Colonic mucosa (tissue), 4 donors: ENCODE data around the gene MAN2A2. TPM values are rescaled to one million over a fixed set of nuclear protein-coding genes. Genes with fewer than 3 reads are reported as not detected.
"Not testable (repeated sequence)": the region's sequence is repeated elsewhere in the genome, so short reads cannot be mapped to it uniquely, and the experiment has no call there.

Experiments
- DNase-seq: peaks from one replicate; pipeline ENCODE4 v3.0.0-alpha.2; 2020
- H3K27ac ChIP-seq: fragments of 200-600 bp; one replicate; pipeline ENCODE4 v1.8.0; 2021
- H3K27me3 ChIP-seq: fragments of 200-600 bp; one replicate; pipeline ENCODE4 v1.8.0; 2021
- H3K36me3 ChIP-seq: fragments of 200-600 bp; one replicate; pipeline ENCODE4 v1.8.0; 2021
- H3K4me1 ChIP-seq: fragments of 200-600 bp; one replicate; pipeline ENCODE4 v1.8.0; 2021; ENCODE audit warnings: mild to moderate bottlenecking
- H3K4me3 ChIP-seq: fragments of 200-600 bp; one replicate; pipeline ENCODE4 v1.8.0; 2021
- H3K9ac ChIP-seq, 2 donors: one replicate each; pipeline ENCODE4 v1.7.0; 2013; ENCODE audit warnings: control low read depth in 2 of 2, low read depth in 2 of 2, low read length in 2 of 2
- H3K9me3 ChIP-seq: fragments of 200-600 bp; one replicate; pipeline ENCODE4 v1.8.0; 2021
- CTCF ChIP-seq: fragments of 200-600 bp; IDR thresholded peaks from one replicate; pipeline ENCODE4 v1.8.0; 2022; ENCODE audit warnings: antibody characterized with exemption, mild to moderate bottlenecking
- intact Hi-C: fragments of 100-400 bp; cut with DNase I; formaldehyde crosslinking; loops from one replicate; pipeline ENCODE4 v1.14.1; 2022
- total RNA-seq, 2 donors: library from RNA; stranded (reverse); fragmentation: NEBNext Ultra II Directional in 1 of 2; extraction: Animal tissue kit (Norgen Biotek cat#: 25700) in 1 of 2; gene quantifications; one replicate each; pipeline ENCODE4 v1.2.1, GENCODE V29; 2021
- donor health status: healthy.
- donor health status: DM: no; HTN: no; CAD: no.
- donor health status: DM: no; HTN: no; CAD: no.

The MAN2A2 gene
- total RNA-seq, 2 donors from 2014 or later: 34.2 to 66.4 TPM

DNA sequence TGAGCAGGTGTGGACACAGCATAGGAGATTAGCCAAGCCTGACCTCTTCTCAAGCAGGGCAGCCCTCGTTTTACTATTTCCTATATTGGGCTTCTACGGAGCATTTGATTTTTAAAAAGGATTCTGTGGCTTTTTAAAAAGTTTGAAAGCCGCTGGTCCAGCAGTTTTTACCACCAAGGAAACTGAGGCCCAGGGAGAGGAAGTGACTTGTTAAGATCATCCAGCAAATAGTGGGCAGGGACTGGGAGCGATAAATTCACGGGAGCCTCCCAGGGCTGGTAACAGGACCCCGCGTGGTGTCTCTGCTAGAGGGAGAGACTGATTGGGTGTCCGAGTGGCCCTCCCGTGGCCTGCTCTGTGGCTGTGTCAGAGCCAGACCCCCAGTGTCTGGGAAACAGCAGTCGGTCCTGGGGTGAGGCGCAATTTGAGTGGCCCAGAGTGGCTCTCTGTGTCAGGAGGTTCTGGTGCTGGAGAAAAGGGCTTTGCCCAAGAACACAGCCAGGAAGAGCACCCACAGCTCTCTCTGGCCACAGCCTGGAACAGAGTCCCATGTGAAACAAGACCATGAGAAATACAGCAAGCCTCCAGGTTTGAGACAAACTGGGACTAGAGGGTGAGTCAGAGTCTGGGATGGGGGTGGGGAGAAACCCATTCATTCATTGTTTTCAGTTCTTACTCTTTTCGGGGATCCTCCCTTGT, 30.5 kb upstream of the MAN2A2 start:
- Histone ChIP-seq H3K27me3 (no peaks in the 10 kb centered on the region), H3K9ac (peak overlapping the region; percentile 85 to 93), H3K9me3 (no peaks in the 10 kb centered on the region), H3K36me3 (peaks cover 12% of the 10 kb centered on the region), H3K27ac (peak overlapping the region; percentile 88), H3K4me3 (peak overlapping the region; percentile 81), H3K4me1 (peaks cover 40% of the 10 kb centered on the region)
- intact Hi-C loops: no loop called here
- TF ChIP-seq CTCF: no peak
- peak; percentile 29 for DNase-seq

GRCh38 chr15:90873488-90873997, 29.6 kb upstream of the MAN2A2 start:
- DNase-seq: no peak
- H3K27ac ChIP-seq: no peak overlapping the region
- intact Hi-C loops: no loop called here
- peaks cover 40% of the 10 kb centered on the region for H3K4me1 ChIP-seq
- peak overlapping the region; percentile 81 for H3K4me3 ChIP-seq
- H3K9me3 ChIP-seq: no peaks in the 10 kb centered on the region
- H3K27me3 ChIP-seq: no peaks in the 10 kb centered on the region
- peaks cover 20% of the 10 kb centered on the region for H3K36me3 ChIP-seq
- no peak for TF ChIP-seq CTCF
- peak overlapping the region; percentile 53 to 85 for H3K9ac ChIP-seq

DNA sequence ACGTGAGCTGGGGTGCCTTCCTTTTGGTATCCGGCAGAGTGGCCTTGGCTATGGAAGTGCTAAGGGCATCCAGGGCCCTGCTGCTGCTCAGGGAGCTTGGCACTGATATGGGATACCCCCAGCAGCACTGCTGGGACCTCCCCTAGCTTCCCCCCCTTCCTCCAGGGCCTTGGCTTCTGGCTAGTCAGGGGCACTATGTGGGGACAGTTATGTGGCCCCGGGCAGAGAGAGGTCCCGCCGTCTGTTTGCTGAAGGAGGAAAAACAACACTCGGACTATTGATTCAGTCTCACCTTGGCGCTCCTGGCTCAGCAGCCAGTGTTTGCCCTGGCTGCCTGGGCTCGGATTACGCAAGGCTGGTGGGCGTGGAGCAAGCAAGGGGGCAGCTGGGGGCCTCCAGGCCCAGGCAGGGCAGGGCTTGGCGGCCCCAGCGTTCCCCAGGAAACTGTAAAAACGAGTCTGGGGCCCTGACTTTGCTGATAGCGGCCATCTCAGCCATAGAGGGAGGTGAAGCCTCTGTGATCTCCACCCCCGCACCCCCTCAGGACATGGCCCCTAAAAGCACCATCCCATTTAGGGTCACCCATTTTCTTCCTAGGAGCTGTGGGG, 29.0 kb upstream of the MAN2A2 start:
- peaks cover 20% of the 10 kb centered on the region for H3K36me3 ChIP-seq
- H3K9ac ChIP-seq: peak overlapping the region; percentile 53 to 85
- intact Hi-C loops: no loop called here
- H3K27me3 ChIP-seq: no peaks in the 10 kb centered on the region
- peak; percentile 56 for DNase-seq
- no peak overlapping the region for H3K27ac ChIP-seq
- peaks cover 35% of the 10 kb centered on the region for H3K4me1 ChIP-seq
- H3K9me3 ChIP-seq: no peaks in the 10 kb centered on the region
- H3K4me3 ChIP-seq: no peak overlapping the region
- TF ChIP-seq CTCF: no peak

DNA sequence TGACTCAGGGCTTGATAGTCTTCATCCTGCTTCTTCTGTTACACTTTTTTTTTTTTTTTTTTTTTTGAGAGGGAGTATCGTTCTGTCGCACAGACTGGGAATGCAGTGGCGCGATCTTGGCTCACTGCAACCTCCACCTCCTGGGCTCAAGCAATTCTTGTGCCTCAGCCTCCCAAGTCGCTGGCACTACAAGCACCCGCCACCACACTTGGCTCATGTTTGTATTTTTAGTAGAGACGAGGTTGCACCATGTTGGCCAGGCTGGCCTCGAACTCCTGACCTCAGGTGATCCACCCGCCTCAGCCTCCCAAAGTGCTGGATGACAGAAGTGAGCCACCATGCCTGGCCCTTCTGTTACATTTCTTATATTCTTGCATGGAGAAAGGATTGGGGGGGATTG, 28.1 kb upstream of the MAN2A2 start:
- H3K9ac ChIP-seq, intact Hi-C loops: not testable (repeated sequence)
- H3K36me3 ChIP-seq: peaks cover 20% of the 10 kb centered on the region

DNA sequence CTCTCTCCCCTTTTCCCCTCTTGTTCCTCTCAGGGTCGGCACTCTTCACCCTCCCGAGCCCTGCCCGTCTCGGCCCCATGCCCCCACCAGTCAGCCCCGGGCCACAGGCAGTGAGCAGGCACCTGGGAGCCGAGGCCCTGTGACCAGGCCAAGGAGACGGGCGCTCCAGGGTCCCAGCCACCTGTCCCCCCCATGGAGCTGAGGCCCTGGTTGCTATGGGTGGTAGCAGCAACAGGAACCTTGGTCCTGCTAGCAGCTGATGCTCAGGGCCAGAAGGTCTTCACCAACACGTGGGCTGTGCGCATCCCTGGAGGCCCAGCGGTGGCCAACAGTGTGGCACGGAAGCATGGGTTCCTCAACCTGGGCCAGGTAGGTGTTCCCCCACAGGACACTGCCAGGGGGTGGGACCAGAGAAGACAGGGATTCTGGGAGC, 27.5 kb upstream of the MAN2A2 start:
- DNase-seq: no peak
- Histone ChIP-seq H3K27ac (no peak overlapping the region), H3K36me3 (peaks cover 20% of the 10 kb centered on the region)

More for the DNA sequence above, 28.1 kb upstream of the MAN2A2 start:
- not testable (repeated sequence) for H3K9me3 ChIP-seq, DNase-seq, H3K27ac ChIP-seq, H3K27me3 ChIP-seq, H3K4me3 ChIP-seq
- H3K4me1 ChIP-seq: peaks cover 26% of the 10 kb centered on the region

More for the DNA sequence above, 27.5 kb upstream of the MAN2A2 start:
- TF ChIP-seq CTCF: no peak
- H3K9ac ChIP-seq: no peak overlapping the region
- peaks cover 21% of the 10 kb centered on the region for H3K4me1 ChIP-seq
- H3K9me3 ChIP-seq: no peaks in the 10 kb centered on the region
- no peak overlapping the region for H3K4me3 ChIP-seq
- H3K27me3 ChIP-seq: no peaks in the 10 kb centered on the region
- intact Hi-C loops: no loop called here
